DND-41 (cell line): ENCODE results near the gene THBD.

Experiments
- EZH2 ChIP-seq: IDR thresholded peaks from 3 replicates; pipeline ENCODE4 v1.6.1; 2012; ENCODE audit warnings: borderline replicate concordance, low read depth, mild to moderate bottlenecking, moderate library complexity, low read length, inconsistent platforms; ENCODE audit not compliant: severe bottlenecking
- TF ChIP-seq, protein P1 (sequence below): IDR thresholded peaks from 2 replicates; pipeline ENCODE4 v1.5.1; 2012; ENCODE audit warnings: borderline replicate concordance, low read length, moderate library complexity, mild to moderate bottlenecking; ENCODE audit not compliant: poor library complexity, severe bottlenecking; ENCODE audit errors: extremely low read depth

DNA sequence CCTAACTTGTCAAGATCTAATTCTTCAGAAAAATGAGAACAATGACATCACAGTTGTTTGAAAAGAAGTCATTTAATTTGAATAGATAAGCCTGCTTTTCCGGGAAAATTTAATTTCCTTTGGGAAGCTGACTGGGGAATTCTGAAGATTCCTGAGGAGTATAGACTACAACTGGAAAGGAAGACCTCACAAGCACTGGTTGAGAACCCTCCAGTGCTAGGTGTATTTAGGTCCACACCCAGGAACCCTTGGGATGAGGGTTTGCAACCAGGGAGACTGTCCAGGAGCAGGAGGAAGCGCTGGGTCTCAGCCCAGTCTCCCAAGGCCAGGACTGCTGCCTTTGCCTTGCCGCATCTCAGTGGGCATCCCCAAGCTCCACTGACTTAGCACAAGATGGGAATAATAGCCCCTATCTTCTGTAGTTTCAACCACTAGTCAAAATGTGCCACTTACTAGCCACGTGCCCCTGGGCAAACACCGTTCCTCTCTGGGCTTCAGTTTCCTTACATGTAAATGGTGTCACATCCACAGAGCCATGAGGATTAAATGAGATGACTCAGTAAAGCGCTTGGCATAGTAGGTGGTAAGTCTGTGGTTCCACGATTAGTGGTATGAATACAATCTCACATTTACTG is 43.5 kb upstream of the THBD start:
- TF ChIP-seq, protein P1, sequence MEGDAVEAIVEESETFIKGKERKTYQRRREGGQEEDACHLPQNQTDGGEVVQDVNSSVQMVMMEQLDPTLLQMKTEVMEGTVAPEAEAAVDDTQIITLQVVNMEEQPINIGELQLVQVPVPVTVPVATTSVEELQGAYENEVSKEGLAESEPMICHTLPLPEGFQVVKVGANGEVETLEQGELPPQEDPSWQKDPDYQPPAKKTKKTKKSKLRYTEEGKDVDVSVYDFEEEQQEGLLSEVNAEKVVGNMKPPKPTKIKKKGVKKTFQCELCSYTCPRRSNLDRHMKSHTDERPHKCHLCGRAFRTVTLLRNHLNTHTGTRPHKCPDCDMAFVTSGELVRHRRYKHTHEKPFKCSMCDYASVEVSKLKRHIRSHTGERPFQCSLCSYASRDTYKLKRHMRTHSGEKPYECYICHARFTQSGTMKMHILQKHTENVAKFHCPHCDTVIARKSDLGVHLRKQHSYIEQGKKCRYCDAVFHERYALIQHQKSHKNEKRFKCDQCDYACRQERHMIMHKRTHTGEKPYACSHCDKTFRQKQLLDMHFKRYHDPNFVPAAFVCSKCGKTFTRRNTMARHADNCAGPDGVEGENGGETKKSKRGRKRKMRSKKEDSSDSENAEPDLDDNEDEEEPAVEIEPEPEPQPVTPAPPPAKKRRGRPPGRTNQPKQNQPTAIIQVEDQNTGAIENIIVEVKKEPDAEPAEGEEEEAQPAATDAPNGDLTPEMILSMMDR: no peak
- no peak for TF ChIP-seq EZH2
